KBM-7 (cell line): ENCODE results near the gene HTT.
"Not testable (repeated sequence)": the region's sequence is repeated elsewhere in the genome, so short reads cannot be mapped to it uniquely, and the experiment has no call there.

Experiments
- DNase-seq: peaks from one replicate; pipeline ENCODE4 v3.0.0-alpha.2; 2015
- in situ Hi-C: fragments of 300-500 bp; cut with MboI; formaldehyde crosslinking; loops from 2 replicates; pipeline ENCODE4 v1.14.3; 2020; ENCODE audit warnings: low sequenced_read_pairs, low pct_unique_long_range_greater_than_20kb, mixed read lengths

Gene HTT

GRCh38 chr4:3137908-3138307 is 63.4 kb downstream of the HTT start:
- in situ Hi-C loops, result no loop called here
- DNase-seq, result no peak

- DNase-seq, result no peak
- in situ Hi-C loops, result no loop called here
These were observed 70.9 kb downstream of the HTT start for GRCh38 chr4:3145234-3145924.

- in situ Hi-C loops, result no loop called here
- DNase-seq, result no peak
These were observed 74.4 kb downstream of the HTT start for GRCh38 chr4:3148926-3149325.

- in situ Hi-C loops, DNase-seq: not testable (repeated sequence)
These were observed 76.8 kb downstream of the HTT start for GRCh38 chr4:3151238-3151637.

- in situ Hi-C loops, result no loop called here
- no peak for DNase-seq
These were observed 82.9 kb downstream of the HTT start for GRCh38 chr4:3157366-3157765.

- no peak for DNase-seq
- in situ Hi-C loops, result no loop called here
These were observed 84.4 kb downstream of the HTT start for GRCh38 chr4:3158841-3159240.

GRCh38 chr4:3160438-3160837 is 86.0 kb downstream of the HTT start:
- no peak for DNase-seq
- in situ Hi-C loops, result no loop called here

- in situ Hi-C loops, DNase-seq: not testable (repeated sequence)
These were observed 86.6 kb downstream of the HTT start for GRCh38 chr4:3161044-3161443.

GRCh38 chr4:3166434-3166833 is 92.0 kb downstream of the HTT start:
- DNase-seq, in situ Hi-C loops: not testable (repeated sequence)

- in situ Hi-C loops, result no loop called here
- no peak for DNase-seq
These were observed 93.5 kb downstream of the HTT start for GRCh38 chr4:3168029-3168428.

- in situ Hi-C loops, result no loop called here
- no peak for DNase-seq
These were observed 100.2 kb downstream of the HTT start for GRCh38 chr4:3174371-3175338.

- no peak for DNase-seq
- in situ Hi-C loops, result no loop called here
These were observed 102.1 kb downstream of the HTT start for GRCh38 chr4:3176367-3177229.

GRCh38 chr4:3177426-3177825 is 102.9 kb downstream of the HTT start:
- DNase-seq, result no peak
- in situ Hi-C loops, result no loop called here

GRCh38 chr4:3177905-3178304 is 103.4 kb downstream of the HTT start:
- no peak for DNase-seq
- in situ Hi-C loops, result no loop called here

- in situ Hi-C loops, result no loop called here
- no peak for DNase-seq
These were observed 103.9 kb downstream of the HTT start for GRCh38 chr4:3178351-3178750.

- in situ Hi-C loops, result no loop called here
- no peak for DNase-seq
These were observed 104.7 kb downstream of the HTT start for GRCh38 chr4:3179126-3179706.

GRCh38 chr4:3183008-3183407 is 108.5 kb downstream of the HTT start:
- in situ Hi-C loops, result no loop called here
- DNase-seq, result no peak

- no peak for DNase-seq
- in situ Hi-C loops, result no loop called here
These were observed 110.2 kb downstream of the HTT start for GRCh38 chr4:3184725-3185124.

- in situ Hi-C loops, result no loop called here
- DNase-seq, result no peak
These were observed 112.1 kb downstream of the HTT start for GRCh38 chr4:3186609-3187008.
